ENCODE data around the gene AHCTF1.

AHCTF1 gene

DNA sequence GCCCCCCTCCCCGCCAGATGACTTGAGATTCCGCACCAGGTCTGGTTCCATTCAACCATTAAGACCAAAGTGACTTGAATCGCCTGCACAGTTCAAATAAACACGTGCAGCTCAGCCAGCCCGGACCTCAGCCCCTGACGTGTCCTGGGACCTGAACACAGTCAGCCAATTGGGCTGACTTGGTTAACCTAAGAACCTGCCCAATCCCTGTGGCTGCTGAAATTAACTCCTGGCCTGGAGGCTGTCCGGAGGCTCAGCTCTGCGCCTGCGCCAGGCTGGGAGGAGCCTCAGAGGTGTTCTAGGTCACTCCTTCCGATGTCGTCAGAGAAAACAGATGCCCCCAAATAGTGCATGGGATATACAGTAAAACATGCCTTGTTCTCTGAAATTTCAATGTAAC is 134.2 kb downstream of the AHCTF1 start:
- CTCF ChIA-PET: interaction anchor here (1.4 to 1.9 kb wide), 2 partner anchors 9 to 10 kb away, joined by 4 to 5 read pairs; no protein-coding TSS in a partner anchor
- POLR2A ChIA-PET: no interaction called here
- no peak for DNase-seq (ENCODE audit: extremely low spot score)
- TF ChIP-seq, protein P1, sequence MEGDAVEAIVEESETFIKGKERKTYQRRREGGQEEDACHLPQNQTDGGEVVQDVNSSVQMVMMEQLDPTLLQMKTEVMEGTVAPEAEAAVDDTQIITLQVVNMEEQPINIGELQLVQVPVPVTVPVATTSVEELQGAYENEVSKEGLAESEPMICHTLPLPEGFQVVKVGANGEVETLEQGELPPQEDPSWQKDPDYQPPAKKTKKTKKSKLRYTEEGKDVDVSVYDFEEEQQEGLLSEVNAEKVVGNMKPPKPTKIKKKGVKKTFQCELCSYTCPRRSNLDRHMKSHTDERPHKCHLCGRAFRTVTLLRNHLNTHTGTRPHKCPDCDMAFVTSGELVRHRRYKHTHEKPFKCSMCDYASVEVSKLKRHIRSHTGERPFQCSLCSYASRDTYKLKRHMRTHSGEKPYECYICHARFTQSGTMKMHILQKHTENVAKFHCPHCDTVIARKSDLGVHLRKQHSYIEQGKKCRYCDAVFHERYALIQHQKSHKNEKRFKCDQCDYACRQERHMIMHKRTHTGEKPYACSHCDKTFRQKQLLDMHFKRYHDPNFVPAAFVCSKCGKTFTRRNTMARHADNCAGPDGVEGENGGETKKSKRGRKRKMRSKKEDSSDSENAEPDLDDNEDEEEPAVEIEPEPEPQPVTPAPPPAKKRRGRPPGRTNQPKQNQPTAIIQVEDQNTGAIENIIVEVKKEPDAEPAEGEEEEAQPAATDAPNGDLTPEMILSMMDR (IDR thresholded peaks at IDR 0.05; ENCODE audit: control extremely low read depth, extremely low read depth, low read depth, missing control alignments): no peak

DNA sequence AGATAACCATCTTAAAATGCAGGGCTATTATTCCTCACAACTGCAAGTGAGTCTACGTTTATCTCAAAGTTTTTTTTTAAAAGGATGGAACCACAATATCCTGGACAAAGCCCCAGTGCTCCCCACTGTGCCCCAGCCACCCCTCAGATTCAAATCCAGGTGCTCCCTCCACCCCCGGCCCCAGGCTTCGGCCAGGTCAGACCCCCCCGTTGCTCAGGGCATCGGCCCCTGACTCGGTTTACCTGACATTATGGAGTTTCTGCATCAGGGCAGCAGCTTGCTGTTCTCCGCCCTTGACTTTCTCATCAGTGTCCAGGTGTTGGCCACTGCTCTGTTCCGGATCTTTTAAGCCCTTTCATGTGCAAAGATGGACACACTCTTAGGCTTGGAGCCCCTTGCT is 134.6 kb downstream of the AHCTF1 start:
- CTCF ChIA-PET: interaction anchor here (1.4 to 1.9 kb wide), 2 partner anchors 9 kb away, joined by 4 to 5 read pairs; no protein-coding TSS in a partner anchor
- DNase-seq (ENCODE audit: extremely low spot score): no peak
- POLR2A ChIA-PET: no interaction called here
- TF ChIP-seq, protein P1 (IDR thresholded peaks at IDR 0.05; ENCODE audit: control extremely low read depth, extremely low read depth, low read depth, missing control alignments): no peak

DNA sequence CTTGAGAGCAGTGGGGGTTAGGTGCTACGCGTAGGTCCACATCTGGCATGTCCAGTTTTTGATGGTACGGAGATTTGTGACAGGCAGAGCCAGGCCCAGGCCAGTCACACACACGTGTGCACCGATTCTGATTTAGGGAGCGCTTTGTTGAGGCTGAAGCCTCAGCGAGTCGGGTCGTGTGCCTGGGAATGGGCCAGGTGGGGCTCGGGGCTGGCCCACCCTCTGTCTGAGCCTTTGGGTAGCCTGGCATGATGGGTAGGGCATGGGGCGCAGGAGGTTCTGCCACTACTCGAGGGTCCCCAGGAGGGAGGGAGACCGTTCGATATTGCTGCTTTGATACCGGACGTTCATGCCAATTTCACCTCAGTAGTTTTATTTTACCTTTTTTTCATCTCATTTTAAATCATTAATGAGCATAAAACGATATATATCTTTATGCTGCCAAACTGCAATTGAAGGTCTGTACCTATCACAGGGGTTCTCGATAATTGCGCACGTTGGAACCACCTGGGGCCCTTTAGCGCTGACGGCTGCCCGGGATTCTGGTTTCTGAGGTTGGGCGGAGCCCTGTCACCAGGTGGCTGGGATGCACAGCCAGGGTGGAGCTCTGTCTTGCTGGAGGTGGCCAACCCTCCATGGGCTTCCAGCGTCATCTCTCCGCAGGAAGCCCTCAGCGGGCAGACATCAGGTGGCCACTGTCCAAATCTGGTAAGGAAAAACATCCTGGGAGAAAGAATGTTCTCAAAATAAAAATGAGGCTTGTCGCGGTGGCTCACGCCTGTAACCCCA is 135.6 kb downstream of the AHCTF1 start:
- CTCF ChIA-PET: no interaction called here
- TF ChIP-seq, protein P1 (IDR thresholded peaks at IDR 0.05; ENCODE audit: control extremely low read depth, extremely low read depth, low read depth, missing control alignments): no peak
- POLR2A ChIA-PET: no interaction called here
- DNase-seq (ENCODE audit: extremely low spot score): no peak

DNA sequence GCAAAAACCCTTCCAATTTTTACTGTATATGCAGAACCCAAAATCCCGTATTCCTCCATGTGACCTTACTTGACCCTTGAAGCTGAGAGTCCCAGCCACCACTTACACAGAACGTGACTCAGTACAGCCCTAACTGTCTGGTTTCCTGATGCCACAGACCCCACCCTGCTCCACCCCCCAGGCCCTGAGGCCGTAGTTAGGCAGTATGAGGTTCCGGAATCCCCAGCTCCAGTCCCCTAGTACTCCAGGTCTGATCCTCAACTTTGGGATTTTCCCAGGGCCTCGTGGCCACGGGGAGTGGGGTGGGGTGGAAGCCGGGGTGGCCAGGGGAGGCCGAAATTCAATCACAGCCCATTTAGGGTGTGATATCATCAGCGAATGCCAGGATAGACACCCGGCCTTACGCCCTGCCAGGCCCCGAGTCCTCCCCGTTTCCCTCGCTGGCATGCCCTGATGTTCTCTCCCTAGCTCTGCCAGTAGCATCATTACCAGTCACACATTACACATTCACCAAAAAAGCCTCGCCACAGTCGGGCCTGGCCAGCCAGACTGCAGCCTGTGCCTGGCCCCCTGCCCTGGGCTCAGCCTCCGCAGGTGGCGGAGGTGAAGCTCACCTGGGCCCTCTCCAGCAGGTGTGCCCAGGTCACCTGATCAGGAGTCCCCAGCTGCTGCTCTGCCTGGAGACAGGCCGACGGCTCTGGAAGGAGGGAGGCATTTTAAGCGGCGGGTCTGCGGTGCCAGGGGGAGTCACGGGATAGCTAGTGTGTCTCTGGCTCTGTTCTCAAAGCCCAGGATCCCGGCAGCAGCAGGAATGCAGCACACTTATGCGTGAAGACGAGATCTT is 136.7 kb downstream of the AHCTF1 start:
- CTCF ChIA-PET: no interaction called here
- POLR2A ChIA-PET: no interaction called here
- no peak for DNase-seq (ENCODE audit: extremely low spot score)
- TF ChIP-seq, protein P1 (IDR thresholded peaks at IDR 0.05; ENCODE audit: control extremely low read depth, extremely low read depth, low read depth, missing control alignments): no peak

DNA sequence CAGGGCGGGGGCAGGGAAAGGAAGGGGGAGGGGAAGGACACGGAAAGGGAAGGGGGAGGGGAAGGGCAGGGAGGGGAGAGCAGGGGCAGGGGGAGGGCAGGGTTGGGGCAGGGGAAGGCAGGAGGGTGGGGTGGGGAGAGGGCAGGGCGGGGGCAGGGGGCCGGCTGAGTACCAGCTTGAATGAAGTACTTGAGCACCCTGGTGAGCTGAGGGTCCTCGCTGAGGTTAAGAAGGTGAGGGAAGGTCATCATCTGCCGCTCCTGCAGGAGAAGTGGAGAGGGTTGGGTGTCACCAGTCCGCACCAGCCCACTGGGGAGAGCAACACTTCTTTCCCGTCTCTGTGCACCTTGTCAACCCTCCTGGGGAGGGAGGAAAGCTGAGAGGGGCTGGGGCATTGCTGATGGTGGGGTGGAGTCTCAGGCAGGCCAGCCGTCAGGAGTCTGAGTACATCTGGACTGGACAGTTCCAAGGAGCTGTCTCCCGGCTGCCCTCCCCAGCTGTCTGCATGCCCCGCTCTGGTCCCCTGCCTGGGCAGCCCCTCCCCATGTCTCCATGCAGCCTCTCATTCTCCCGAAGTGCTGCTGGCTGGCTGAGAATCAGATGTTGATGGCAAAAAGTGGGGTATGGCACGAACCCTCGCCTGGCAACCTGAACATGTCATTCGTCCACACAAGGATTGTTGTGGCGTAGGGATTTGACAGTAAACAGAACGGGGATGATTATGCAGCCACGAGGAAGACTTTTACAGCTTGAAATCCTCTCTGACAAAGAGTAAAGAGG is 137.5 kb downstream of the AHCTF1 start:
- ChIA-PET POLR2A (no interaction called here), CTCF (no interaction called here)
- TF ChIP-seq, protein P1 (IDR thresholded peaks at IDR 0.05; ENCODE audit: control extremely low read depth, extremely low read depth, low read depth, missing control alignments): no peak
- DNase-seq (ENCODE audit: extremely low spot score): no peak

DNA sequence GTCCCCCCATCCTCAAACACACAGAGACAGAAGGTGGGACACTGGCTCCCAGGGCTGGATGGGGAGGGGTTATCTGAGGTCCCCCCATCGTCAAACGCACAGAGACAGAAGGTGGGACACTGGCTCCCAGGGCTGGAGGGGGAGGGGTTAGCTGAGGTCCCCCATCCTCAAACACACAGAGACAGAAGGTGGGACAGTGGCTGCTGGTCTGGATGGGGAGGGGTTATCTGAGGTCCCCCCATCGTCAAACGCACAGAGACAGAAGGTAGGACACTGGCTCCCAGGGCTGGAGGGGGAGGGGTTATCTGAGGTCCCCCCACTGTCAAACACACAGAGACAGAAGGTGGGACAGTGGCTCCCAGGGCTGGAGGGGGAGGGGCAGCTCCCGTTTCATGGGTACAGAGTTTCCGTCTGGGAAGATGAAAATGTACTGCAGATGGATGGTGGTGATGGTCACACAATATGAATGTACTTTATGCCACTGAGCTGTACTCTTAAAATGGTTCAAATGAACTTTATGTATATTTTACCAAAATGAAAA is 138.3 kb downstream of the AHCTF1 start:
- ChIA-PET POLR2A (interaction anchor here (0.7 kb wide), 1 partner anchor 13 kb away, joined by 3 read pairs; no protein-coding TSS in a partner anchor), CTCF (interaction anchor here (1.4 kb wide), 1 partner anchor 14 kb away, joined by 3 read pairs; no protein-coding TSS in a partner anchor)
- TF ChIP-seq, protein P1 (IDR thresholded peaks at IDR 0.05; ENCODE audit: control extremely low read depth, extremely low read depth, low read depth, missing control alignments): no peak
- no peak for DNase-seq (ENCODE audit: extremely low spot score)

Data from GM10248 (cell line).